Endothelial cell of umbilical vein (primary cell): Measurements from ENCODE around the gene TBC1D10B. TPM values are rescaled to one million over a fixed set of nuclear protein-coding genes. Genes with fewer than 3 reads are reported as not detected.
A peak's percentile ranks its signal among the peaks of the same experiment; 100 is the strongest.

Source experiments
- BruUV-seq: library from RNA; stranded (reverse); fragments of 400-500 nt; replicated peaks from 2 replicates; lab custom pipeline; 2021; lab: Mats Ljungman, UMichigan
- CTCF ChIA-PET: fragments of 300-600, 350-600 bp; sonication (Branson Sonifier 250); formaldehyde crosslinking; loops from one replicate; lab custom pipeline; 2021; ENCODE audit warnings: antibody characterized with exemption, inconsistent platforms; lab: Charles Lee
- POLR2A ChIA-PET: fragments of 300-600, 350-600 bp; sonication (Branson Sonifier 250); formaldehyde crosslinking; loops from one replicate; lab custom pipeline; 2021; ENCODE audit warnings: antibody characterized with exemption, inconsistent platforms; lab: Charles Lee
- DNase-seq: peaks from one replicate; pipeline ENCODE4 v3.0.0-alpha.2; 2011; ENCODE audit warnings: low read depth, low spot score
- FAIRE-seq: peaks from 2 replicates; lab custom pipeline; 2011; peaks lifted over from hg19 to GRCh38; lab: Jason Lieb, UNC
- H2AFZ ChIP-seq: 2 replicates; pipeline ENCODE4 v1.6.0; 2012; ENCODE audit warnings: low read depth, low read length, control low read depth, inconsistent platforms
- H3K27ac ChIP-seq: 2 replicates; pipeline ENCODE4 v1.5.1; 2011; ENCODE audit warnings: low read depth, mild to moderate bottlenecking, control low read depth, low read length, moderate library complexity; ENCODE audit not compliant: insufficient read depth
- H3K27me3 ChIP-seq, 2 experiments: 2 replicates each; pipeline versions ENCODE4 v1.6.0 to v1.6.1; 2011; ENCODE audit warnings: low read length in 2 of 2, mixed read lengths in 1 of 2; ENCODE audit not compliant: control insufficient read depth in 2 of 2, insufficient read depth in 2 of 2
- H3K36me3 ChIP-seq, 2 experiments: 2 replicates in 1 of 2; 3 replicates in 1 of 2; pipeline ENCODE4 v1.5.1; 2011; ENCODE audit warnings: low read length in 2 of 2, mild to moderate bottlenecking in 1 of 2, moderate library complexity in 1 of 2; ENCODE audit not compliant: control insufficient read depth in 2 of 2, insufficient read depth in 2 of 2; ENCODE audit errors: extremely low read depth in 1 of 2
- H3K4me1 ChIP-seq: 3 replicates; pipeline ENCODE4 v1.5.1; 2011; ENCODE audit warnings: mild to moderate bottlenecking, low read length; ENCODE audit not compliant: control insufficient read depth, insufficient read depth; ENCODE audit errors: extremely low read depth
- H3K4me2 ChIP-seq: 2 replicates; pipeline ENCODE4 v1.6.1; 2011; ENCODE audit warnings: low read length, control low read depth, mixed read lengths; ENCODE audit not compliant: insufficient read depth
- H3K4me3 ChIP-seq, 3 experiments: fragments of 200-600 bp in 1 of 3; sonication (generic), shearing (Covaris generic) in 1 of 3; replicated peaks in 1 of 3; 2 replicates each; pipeline ENCODE4 v1.5.1; 2011 to 2016; ENCODE audit warnings: control low read depth in 3 of 3, low read length in 3 of 3, mild to moderate bottlenecking in 2 of 3, inconsistent platforms in 1 of 3, low read depth in 1 of 3, moderate library complexity in 1 of 3; ENCODE audit not compliant: insufficient read depth in 1 of 3
- H3K79me2 ChIP-seq: 2 replicates; pipeline ENCODE4 v1.6.0; 2012; ENCODE audit warnings: low read length, inconsistent platforms; ENCODE audit not compliant: control insufficient read depth, insufficient read depth
- H3K9ac ChIP-seq: replicated peaks from 2 replicates; pipeline ENCODE3; 2011; ENCODE audit warnings: low read length, control low read depth; ENCODE audit not compliant: insufficient read depth; ENCODE audit errors: extremely low read depth
- H3K9me1 ChIP-seq: replicated peaks from 3 replicates; pipeline ENCODE4 v1.6.0; 2011; ENCODE audit warnings: mild to moderate bottlenecking, low read length; ENCODE audit not compliant: control insufficient read depth, insufficient read depth; ENCODE audit errors: extremely low read depth
- H3K9me3 ChIP-seq: replicated peaks from 2 replicates; pipeline ENCODE4 v1.5.1; 2012; ENCODE audit warnings: low read length, inconsistent platforms; ENCODE audit not compliant: control insufficient read depth, insufficient read depth
- H4K20me1 ChIP-seq: replicated peaks from 2 replicates; pipeline ENCODE3; 2011; ENCODE audit warnings: mild to moderate bottlenecking, low read length; ENCODE audit not compliant: control insufficient read depth, insufficient read depth; ENCODE audit errors: extremely low read depth
- MYC ChIP-seq: IDR thresholded peaks from one replicate; pipeline ENCODE4 v1.6.1; 2011; ENCODE audit warnings: mild to moderate bottlenecking, low read depth, low read length
- POLR2AphosphoS5 ChIP-seq: IDR thresholded peaks from 2 replicates; pipeline ENCODE4 v1.6.1; 2012; ENCODE audit warnings: low read depth, mild to moderate bottlenecking, control low read depth, low read length, moderate library complexity; ENCODE audit not compliant: insufficient read depth
- dilution Hi-C: fragments of 300-500 bp; cut with MboI; formaldehyde crosslinking; loops from one replicate; pipeline ENCODE4 v1.15.0; 2019; ENCODE audit warnings: low sequenced_read_pairs; ENCODE audit not compliant: extremely low pct_ligation_motif_present
- intact Hi-C: fragments of 100-400 bp; cut with micrococcal nuclease; formaldehyde crosslinking; loops from one replicate; pipeline ENCODE4 v1.10.0; 2022
- polyA plus RNA-seq, 4 experiments: library from polyadenylated mRNA; depleted of rRNA in 3 of 4; stranded (reverse) in 3 of 4; unstranded in 1 of 4; fragments of >200 nt; gene quantifications; 2 replicates each; pipeline versions ENCODE4 v1.2.1 to v1.2.3, GENCODE V29; 2011 to 2012; ENCODE audit warnings: missing spikeins in 1 of 4
- total RNA-seq: library from RNA; stranded (reverse); gene quantifications from 2 replicates; pipeline ENCODE4 v1.2.3, GENCODE V29; 2021
- TF ChIP-seq, protein P1 (sequence below), 2 donors: IDR thresholded peaks; 1 replicate in 1 of 2; 2 replicates in 1 of 2; pipeline ENCODE4 v1.5.1; 2011; ENCODE audit warnings: low read length in 2 of 2, mild to moderate bottlenecking in 2 of 2, moderate library complexity in 2 of 2, control low read depth in 1 of 2, inconsistent platforms in 1 of 2, low read depth in 1 of 2; ENCODE audit not compliant: insufficient read depth in 1 of 2; ENCODE audit errors: extremely low read depth in 1 of 2

The TBC1D10B gene
- total and polyA plus RNA-seq, 2 donors (not counting 3 experiments of a cell fraction or from before 2014, with no cell fraction given), result 37.0 to 63.0 TPM

DNA sequence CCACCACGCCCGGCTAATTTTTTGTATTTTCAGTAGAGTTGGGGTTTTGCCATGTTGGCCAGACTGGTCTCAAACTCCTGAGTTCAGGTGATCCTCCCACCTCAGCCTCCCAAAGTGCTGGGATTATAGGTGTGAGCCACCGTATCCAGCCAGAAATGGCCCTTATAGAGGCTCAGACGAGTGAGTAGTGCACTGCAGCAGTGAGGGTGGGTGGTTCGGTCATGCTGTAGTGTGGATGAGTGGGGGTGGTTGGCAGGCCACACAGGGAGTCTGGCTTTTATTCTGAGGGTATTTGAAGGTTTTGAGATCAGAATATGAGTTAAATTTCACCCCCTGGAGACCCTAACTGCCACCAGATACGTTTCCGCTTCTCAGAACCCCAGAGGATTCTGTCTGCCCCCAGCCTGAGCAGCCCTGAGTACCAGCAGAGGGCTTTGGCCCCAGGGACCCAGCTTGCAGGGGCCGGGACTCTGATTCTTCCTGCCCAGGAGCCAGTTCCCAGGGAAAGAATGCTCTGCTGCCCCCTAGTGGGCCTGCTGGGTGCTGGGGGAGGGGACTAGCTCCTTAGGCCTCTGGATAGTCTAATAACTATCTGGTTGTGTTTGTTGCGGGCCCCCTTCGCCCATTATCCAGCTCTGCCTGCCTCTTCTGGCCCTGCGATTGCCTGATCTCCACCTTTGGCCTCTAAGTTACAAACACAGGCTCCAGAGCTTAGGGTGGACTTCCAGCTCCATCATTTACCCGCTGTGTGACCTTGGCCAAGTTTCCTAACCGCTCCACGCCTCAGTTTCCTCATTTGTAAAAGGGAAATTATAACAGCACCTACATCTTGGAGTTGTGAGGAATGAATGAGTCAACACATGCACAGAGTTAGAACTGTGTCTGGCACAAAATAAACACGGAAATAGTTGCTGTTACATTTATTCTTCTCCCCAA, 39.1 kb upstream of the TBC1D10B start:
- POLR2A ChIA-PET, result interaction anchor here (1.6 kb wide), 1 partner anchor 39 kb away, joined by 6 read pairs; the partner anchor contains the start of gene TBC1D10B
- H3K9me3 ChIP-seq, result no peaks in the 10 kb centered on the region
- H3K36me3 ChIP-seq, result peaks cover 6 to 9% of the 10 kb centered on the region in 2 experiments
- H4K20me1 ChIP-seq, result no peaks in the 10 kb centered on the region
- BruUV-seq, result no TSS peak
- H3K27ac ChIP-seq, result no peak overlapping the region
- no peaks in the 10 kb centered on the region for H3K9me1 ChIP-seq
- dilution Hi-C loops (no loop called here), intact Hi-C loops (loop anchor here (1.0 to 10.0 kb wide), 5 partner anchors 9 to 315 kb away; partner anchors contain the start of genes TBC1D10B, TBX6, YPEL3 and ZNF48)
- H3K4me2 ChIP-seq, result no peak overlapping the region
- H3K9ac ChIP-seq, result no peak overlapping the region
- H3K4me1 ChIP-seq, result peaks cover 22% of the 10 kb centered on the region
- no peaks in the 10 kb centered on the region for H3K27me3 ChIP-seq
- H2AFZ ChIP-seq, result no peak overlapping the region
- CTCF ChIA-PET, result interaction anchor here (0.5 to 5.3 kb wide), 35 partner anchors 8 to 344 kb away, joined by 3 to 62 read pairs (median 5); partner anchors contain the start of genes ALDOA, CD2BP2, CORO1A and DCTPP1
- FAIRE-seq, result peak; percentile 80
- DNase-seq, result peak; percentile 89
- peaks cover 3% of the 10 kb centered on the region for H3K79me2 ChIP-seq
- TF ChIP-seq MYC (no peak), POLR2AphosphoS5 (peak; percentile 45)
- TF ChIP-seq, protein P1, sequence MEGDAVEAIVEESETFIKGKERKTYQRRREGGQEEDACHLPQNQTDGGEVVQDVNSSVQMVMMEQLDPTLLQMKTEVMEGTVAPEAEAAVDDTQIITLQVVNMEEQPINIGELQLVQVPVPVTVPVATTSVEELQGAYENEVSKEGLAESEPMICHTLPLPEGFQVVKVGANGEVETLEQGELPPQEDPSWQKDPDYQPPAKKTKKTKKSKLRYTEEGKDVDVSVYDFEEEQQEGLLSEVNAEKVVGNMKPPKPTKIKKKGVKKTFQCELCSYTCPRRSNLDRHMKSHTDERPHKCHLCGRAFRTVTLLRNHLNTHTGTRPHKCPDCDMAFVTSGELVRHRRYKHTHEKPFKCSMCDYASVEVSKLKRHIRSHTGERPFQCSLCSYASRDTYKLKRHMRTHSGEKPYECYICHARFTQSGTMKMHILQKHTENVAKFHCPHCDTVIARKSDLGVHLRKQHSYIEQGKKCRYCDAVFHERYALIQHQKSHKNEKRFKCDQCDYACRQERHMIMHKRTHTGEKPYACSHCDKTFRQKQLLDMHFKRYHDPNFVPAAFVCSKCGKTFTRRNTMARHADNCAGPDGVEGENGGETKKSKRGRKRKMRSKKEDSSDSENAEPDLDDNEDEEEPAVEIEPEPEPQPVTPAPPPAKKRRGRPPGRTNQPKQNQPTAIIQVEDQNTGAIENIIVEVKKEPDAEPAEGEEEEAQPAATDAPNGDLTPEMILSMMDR (IDR thresholded peaks at IDR 0.05; ENCODE audit: extremely low read depth in 1 of 2, insufficient read depth in 1 of 2, low read depth in 1 of 2, low read length in 2 of 2), result peak; percentile 97 to 98
- H3K4me3 ChIP-seq, result no peak overlapping the region
